Ovary (tissue), 9 donors: ENCODE results near the gene GDPD2. TPM values are rescaled to one million over a fixed set of nuclear protein-coding genes. Genes with fewer than 3 reads are reported as not detected.
A peak's percentile ranks its signal among the peaks of the same experiment; 100 is the strongest.

Experiments used
- DNase-seq, 5 donors: peaks; one replicate each; pipeline ENCODE4 v3.0.0-alpha.2; 2019 to 2020
- H3K27ac ChIP-seq, 2 donors: fragments of 200-600 bp; one replicate each; pipeline versions ENCODE4 v1.5.1 to v1.8.0; 2019 to 2022
- H3K27me3 ChIP-seq: fragments of 200-600 bp; one replicate; pipeline ENCODE4 v1.8.0; 2022
- H3K36me3 ChIP-seq: fragments of 200-600 bp; sonication (generic); one replicate; pipeline ENCODE4 v1.5.1; 2019
- H3K4me1 ChIP-seq: one replicate; pipeline ENCODE4 v1.8.1; 2013; ENCODE audit warnings: mild to moderate bottlenecking, moderate library complexity; ENCODE audit not compliant: insufficient read depth
- H3K4me3 ChIP-seq: fragments of 200-600 bp; sonication (generic); one replicate; pipeline ENCODE4 v1.5.1; 2017
- H3K9me3 ChIP-seq, 2 donors: fragments of 200-600 bp in 1 of 2; sonication (generic) in 1 of 2; one replicate each; pipeline versions ENCODE4 v1.5.1 to v1.8.1; 2013 to 2019; ENCODE audit warnings: mild to moderate bottlenecking in 1 of 2, moderate library complexity in 1 of 2
- EP300 ChIP-seq: sonication (generic); formaldehyde crosslinking; IDR thresholded peaks from one replicate; pipeline ENCODE4 v1.6.1; 2017; ENCODE audit warnings: antibody characterized with exemption
- POLR2A ChIP-seq: fragments of 450-650 bp; IDR thresholded peaks from one replicate; pipeline ENCODE4 v1.6.1; 2017; ENCODE audit warnings: antibody characterized with exemption, mild to moderate bottlenecking, moderate library complexity
- WGBS, 3 donors: extraction: QIAGEN DNeasy Blood & Tissue Kit in 1 of 3; methylation state at CpG; one replicate each; pipeline versions ENCODE4 v1.1.5 to v1.1.7; 2013 to 2017; 5-methylcytosine and 5-hydroxymethylcytosine counted together
- intact Hi-C, 4 donors: fragments of 100-400 bp; cut with DNase I; formaldehyde crosslinking; loops; one replicate each; pipeline versions ENCODE4 v1.11.0 to v1.15.1; 2022 to 2023
- polyA plus RNA-seq, 2 donors: library from polyadenylated mRNA; stranded (reverse); fragments of 200-250 nt in 1 of 2; fragments of 350-450 nt in 1 of 2; fragmentation: Illumina TruSeq in 1 of 2; extraction: RNeasy Lipid Tissue Mini Kit (QIAGEN cat#74804) in 1 of 2; gene quantifications; one replicate each; pipeline ENCODE4 v1.2.3, GENCODE V29; 2013 to 2014
- total RNA-seq, 7 donors: library from RNA; depleted of rRNA in 2 of 7; stranded (reverse); fragments of >200 nt in 2 of 7; fragmentation: NEBNext Ultra II Directional in 3 of 7; extraction: Animal tissue kit (Norgen Biotek cat#: 25700) in 3 of 7; gene quantifications; one replicate each; pipeline versions ENCODE4 v1.1.0 to v1.2.4, GENCODE V29; 2016 to 2023
- TF ChIP-seq, protein P1 (sequence below), 3 donors: fragments of 450-650 bp in 2 of 3; fragments of 200-600 bp in 1 of 3; IDR thresholded peaks; one replicate each; pipeline versions ENCODE4 v1.5.1 to v1.8.0; 2016 to 2022; ENCODE audit warnings: antibody characterized with exemption in 3 of 3, mild to moderate bottlenecking in 1 of 3
- donor health status: DM: no; HTN: no; CAD: no; lungs with moderate emphysema.
- donor health status: DM: no; HTN: no; CAD: no.
- donor health status: Bipolar disorder and iron deficiency.
- donor health status: DM: yes; HTN: yes; CAD: no.
- donor health status: DM: no; HTN: no; CAD: no.
- donor health status: DM: yes; HTN: yes; CAD: no.

GDPD2 gene
- total and polyA plus RNA-seq, 9 donors: not detected

DNA sequence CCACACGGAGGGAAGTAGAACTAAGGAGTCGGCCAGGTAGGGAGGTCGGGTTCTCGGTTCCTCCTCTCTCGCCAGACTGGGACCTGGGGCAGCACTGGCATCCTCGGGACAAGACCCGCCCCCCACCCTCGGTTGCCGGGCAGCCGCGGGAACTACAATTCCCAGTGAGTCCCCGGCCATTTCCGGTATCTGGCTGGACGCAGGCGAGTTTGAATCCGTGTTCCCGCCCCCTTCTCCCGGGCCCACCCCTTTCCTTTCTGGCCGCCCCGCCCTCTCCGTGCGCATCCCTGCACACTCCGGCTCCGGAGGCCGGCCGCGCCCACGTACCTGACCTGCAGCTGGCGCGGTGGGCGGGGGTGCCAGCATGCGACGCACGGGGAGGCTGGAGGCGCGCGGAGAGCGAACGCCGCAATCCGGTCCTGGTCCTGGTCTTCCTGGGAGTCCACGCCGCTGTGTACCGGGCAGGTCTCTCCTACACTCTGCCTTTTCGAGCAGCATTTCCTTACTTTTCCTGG lies 11.3 kb downstream of the GDPD2 start:
- Histone ChIP-seq H3K27ac (peak overlapping the region; percentile 32 to 85), H3K27me3 (no peaks in the 10 kb centered on the region), H3K4me3 (peak overlapping the region; percentile 52), H3K4me1 (peaks cover 5% of the 10 kb centered on the region), H3K9me3 (no peaks in the 10 kb centered on the region), H3K36me3 (no peaks in the 10 kb centered on the region)
- intact Hi-C loops: loop anchor here in 1 of 4 donors (10.0 kb wide), 1 partner anchor 300 kb away; the partner anchor contains the start of gene IGBP1
- 37 to 42% (median 37%) methylated on average over 43 to 45 of the region's 45 CpGs for WGBS, 3 donors
- DNase-seq: peak; percentile 86 to 90 (median 89)
- TF ChIP-seq POLR2A (no peak), EP300 (no peak)
- TF ChIP-seq, protein P1, sequence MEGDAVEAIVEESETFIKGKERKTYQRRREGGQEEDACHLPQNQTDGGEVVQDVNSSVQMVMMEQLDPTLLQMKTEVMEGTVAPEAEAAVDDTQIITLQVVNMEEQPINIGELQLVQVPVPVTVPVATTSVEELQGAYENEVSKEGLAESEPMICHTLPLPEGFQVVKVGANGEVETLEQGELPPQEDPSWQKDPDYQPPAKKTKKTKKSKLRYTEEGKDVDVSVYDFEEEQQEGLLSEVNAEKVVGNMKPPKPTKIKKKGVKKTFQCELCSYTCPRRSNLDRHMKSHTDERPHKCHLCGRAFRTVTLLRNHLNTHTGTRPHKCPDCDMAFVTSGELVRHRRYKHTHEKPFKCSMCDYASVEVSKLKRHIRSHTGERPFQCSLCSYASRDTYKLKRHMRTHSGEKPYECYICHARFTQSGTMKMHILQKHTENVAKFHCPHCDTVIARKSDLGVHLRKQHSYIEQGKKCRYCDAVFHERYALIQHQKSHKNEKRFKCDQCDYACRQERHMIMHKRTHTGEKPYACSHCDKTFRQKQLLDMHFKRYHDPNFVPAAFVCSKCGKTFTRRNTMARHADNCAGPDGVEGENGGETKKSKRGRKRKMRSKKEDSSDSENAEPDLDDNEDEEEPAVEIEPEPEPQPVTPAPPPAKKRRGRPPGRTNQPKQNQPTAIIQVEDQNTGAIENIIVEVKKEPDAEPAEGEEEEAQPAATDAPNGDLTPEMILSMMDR (IDR thresholded peaks at IDR 0.05): no peak

DNA sequence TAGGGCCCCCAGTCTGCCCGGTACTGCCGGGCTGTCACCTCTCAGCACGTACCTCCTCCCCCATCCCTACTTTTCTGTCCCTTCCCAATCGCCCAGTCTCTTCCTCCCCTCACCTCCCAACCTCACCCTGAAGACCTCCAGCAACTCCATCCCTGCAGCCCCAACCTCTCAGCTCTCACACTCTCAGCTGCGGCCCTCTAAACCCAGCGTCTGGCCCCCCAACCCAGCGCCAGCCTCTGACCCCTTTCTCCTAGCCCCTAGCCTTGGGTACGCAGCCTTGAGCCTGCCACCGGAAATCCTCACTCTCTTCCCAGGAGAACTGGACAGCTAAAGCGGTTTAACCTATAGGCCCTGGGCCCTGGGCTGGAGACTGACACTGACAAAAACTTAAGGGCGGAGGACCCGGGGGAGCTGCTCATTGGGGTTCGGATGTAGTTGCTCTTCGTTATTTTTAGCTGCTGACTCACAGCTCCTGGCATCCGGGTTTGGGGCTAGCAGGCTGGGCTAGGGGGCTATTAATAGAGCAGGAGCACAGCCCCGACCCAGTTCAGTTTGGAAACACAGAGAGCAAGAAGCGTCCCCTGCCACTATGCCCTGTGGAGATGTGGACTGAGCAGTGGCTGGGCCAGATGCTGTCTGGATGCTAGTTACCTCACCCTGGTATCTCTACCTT lies 11.9 kb downstream of the GDPD2 start:
- no peaks in the 10 kb centered on the region for H3K9me3 ChIP-seq
- WGBS, 3 donors: 39 to 42% (median 39%) methylated on average over 15 to 17 of the region's 17 CpGs
- no peak for TF ChIP-seq POLR2A
- TF ChIP-seq, protein P1 (IDR thresholded peaks at IDR 0.05): no peak
- no peak for TF ChIP-seq EP300
- H3K36me3 ChIP-seq: no peaks in the 10 kb centered on the region
- H3K27ac ChIP-seq: peak overlapping the region; percentile 32 to 85
- H3K4me3 ChIP-seq: peak overlapping the region; percentile 52
- intact Hi-C loops: loop anchor here in 1 of 4 donors (10.0 kb wide), 1 partner anchor 300 kb away; the partner anchor contains the start of gene IGBP1
- H3K4me1 ChIP-seq: peaks cover 5% of the 10 kb centered on the region
- no peaks in the 10 kb centered on the region for H3K27me3 ChIP-seq
- peak; percentile 57 to 63 (median 59) for DNase-seq

DNA sequence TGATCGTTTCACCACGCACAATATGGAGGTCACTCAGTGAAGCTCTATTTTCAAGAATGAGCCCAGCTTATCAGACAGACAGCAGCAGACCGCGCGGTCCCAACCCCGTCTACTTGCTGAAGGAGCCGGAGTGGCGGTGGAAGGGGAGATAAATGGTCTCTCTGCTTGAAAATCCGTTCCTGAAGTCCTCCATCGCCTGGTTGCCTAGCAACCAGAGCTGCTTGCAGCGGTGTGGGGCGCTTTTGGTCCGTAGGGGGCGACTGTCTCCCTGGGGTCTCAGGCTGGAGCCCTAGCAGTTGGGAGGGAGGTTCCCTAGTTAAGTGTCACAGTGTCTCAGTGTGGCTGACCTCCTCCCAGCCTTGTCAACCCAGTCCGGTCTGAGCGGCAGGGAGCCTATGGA lies 13.2 kb downstream of the GDPD2 start:
- 32 to 46% (median 41%) methylated on average over 16 of the region's 16 CpGs for WGBS, 3 donors
- TF ChIP-seq, protein P1 (IDR thresholded peaks at IDR 0.05): no peak
- TF ChIP-seq EP300 (no peak), POLR2A (no peak)
- Histone ChIP-seq H3K27me3 (no peaks in the 10 kb centered on the region), H3K36me3 (no peaks in the 10 kb centered on the region), H3K9me3 (no peaks in the 10 kb centered on the region), H3K27ac (no peak overlapping the region), H3K4me1 (peaks cover 5% of the 10 kb centered on the region), H3K4me3 (no peak overlapping the region)
- DNase-seq: no peak
- intact Hi-C loops: loop anchor here in 1 of 4 donors (10.0 kb wide), 1 partner anchor 302 kb away; the partner anchor contains the start of gene IGBP1

GRCh38 chrX:70437011-70437410 lies 13.9 kb downstream of the GDPD2 start:
- DNase-seq: no peak
- 31 to 46% (median 42%) methylated on average over 2 of the region's 2 CpGs for WGBS, 3 donors
- no peaks in the 10 kb centered on the region for H3K9me3 ChIP-seq
- TF ChIP-seq POLR2A: no peak
- TF ChIP-seq, protein P1 (IDR thresholded peaks at IDR 0.05): no peak
- TF ChIP-seq EP300: no peak
- H3K36me3 ChIP-seq: no peaks in the 10 kb centered on the region
- no peaks in the 10 kb centered on the region for H3K27me3 ChIP-seq
- no peak overlapping the region for H3K27ac ChIP-seq
- no peak overlapping the region for H3K4me3 ChIP-seq
- intact Hi-C loops: loop anchor here in 1 of 4 donors (10.0 kb wide), 1 partner anchor 302 kb away; the partner anchor contains the start of gene IGBP1
- H3K4me1 ChIP-seq: peaks cover 5% of the 10 kb centered on the region
